GM12873 (cell line): ENCODE data around the gene CERK.

ENCODE experiments used
- CTCF ChIP-seq: IDR thresholded peaks from 2 replicates; pipeline ENCODE4 v1.5.1; 2012; ENCODE audit warnings: low read depth, mild to moderate bottlenecking, moderate library complexity, low read length, control low read depth; ENCODE audit not compliant: insufficient read depth; ENCODE audit errors: missing control alignments

CERK gene

GRCh38 chr22:46693634-46694415 is 44.2 kb downstream of the CERK start:
- TF ChIP-seq CTCF: no peak

GRCh38 chr22:46691571-46691970 is 46.5 kb downstream of the CERK start:
- TF ChIP-seq CTCF: no peak

GRCh38 chr22:46690146-46690545 is 47.9 kb downstream of the CERK start:
- no peak for TF ChIP-seq CTCF

GRCh38 chr22:46688949-46689348 is 49.1 kb downstream of the CERK start:
- no peak for TF ChIP-seq CTCF

- TF ChIP-seq CTCF: no peak
Measured at GRCh38 chr22:46687460-46687859, 50.6 kb downstream of the CERK start.

- no peak for TF ChIP-seq CTCF
Measured at GRCh38 chr22:46687048-46687444, 51.0 kb downstream of the CERK start.

GRCh38 chr22:46686221-46687047 is 51.6 kb downstream of the CERK start:
- no peak for TF ChIP-seq CTCF
